ENCODE data around the gene FRRS1.

Gene FRRS1

DNA sequence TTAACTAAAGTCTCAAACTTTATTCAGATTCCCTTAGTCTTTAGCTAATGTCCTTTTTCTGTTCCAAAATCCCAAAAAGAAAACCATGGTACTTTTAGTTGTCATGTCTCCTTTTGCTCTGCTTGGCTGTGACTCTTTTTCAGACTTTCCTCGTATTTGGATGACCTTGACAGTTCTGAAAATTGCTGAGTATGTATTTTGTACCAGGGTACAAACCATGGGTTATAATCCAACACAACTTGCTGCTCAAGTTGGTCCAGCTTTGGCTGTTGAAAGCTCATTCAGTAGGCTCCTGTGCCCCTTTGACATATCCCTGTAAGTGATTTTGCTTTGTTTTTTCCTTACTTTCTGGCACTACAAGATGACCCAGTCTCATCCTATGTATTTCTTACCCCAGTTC is 68.9 kb downstream of the FRRS1 start:
- H3K9me3 ChIP-seq (ENCODE audit: control insufficient read depth, low read depth, low read length) = no peaks in the 10 kb centered on the region
- no peaks in the 10 kb centered on the region for H3K36me3 ChIP-seq (ENCODE audit: control insufficient read depth, low read depth, low read length)
- H3K4me3 ChIP-seq (ENCODE audit: low read length) = no peak overlapping the region
- H3K9ac ChIP-seq (ENCODE audit: low read length) = no peak overlapping the region
- no peaks in the 10 kb centered on the region for H3K4me1 ChIP-seq (ENCODE audit: control insufficient read depth, low read depth, low read length)
- no peaks in the 10 kb centered on the region for H3K27me3 ChIP-seq (ENCODE audit: control insufficient read depth, insufficient read depth, low read length)
- no peak overlapping the region for H3K27ac ChIP-seq (ENCODE audit: low read length)

DNA sequence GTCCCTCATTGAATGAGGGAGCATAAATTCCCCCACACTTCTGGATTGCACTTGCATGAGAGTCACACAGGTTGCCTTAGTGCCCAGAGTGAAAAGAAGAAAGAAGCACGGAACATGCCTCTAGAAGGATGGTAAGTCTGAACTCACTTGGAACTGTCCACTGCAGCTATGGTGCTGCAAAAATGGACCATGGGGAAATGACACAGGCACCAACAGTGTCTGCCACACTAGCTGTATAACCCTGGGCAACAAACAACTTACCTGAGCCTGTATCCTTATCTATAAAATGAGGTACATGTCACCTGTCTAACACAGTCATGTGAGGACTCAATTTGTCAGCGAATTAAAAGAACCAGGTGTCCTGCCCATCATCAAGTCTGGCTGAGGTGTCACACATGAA is 69.8 kb downstream of the FRRS1 start:
- no peak overlapping the region for H3K27ac ChIP-seq (ENCODE audit: low read length)
- H3K4me3 ChIP-seq (ENCODE audit: low read length) = no peak overlapping the region
- H3K9me3 ChIP-seq (ENCODE audit: control insufficient read depth, low read depth, low read length) = no peaks in the 10 kb centered on the region
- H3K4me1 ChIP-seq (ENCODE audit: control insufficient read depth, low read depth, low read length) = no peaks in the 10 kb centered on the region
- H3K36me3 ChIP-seq (ENCODE audit: control insufficient read depth, low read depth, low read length) = no peaks in the 10 kb centered on the region
- H3K27me3 ChIP-seq (ENCODE audit: control insufficient read depth, insufficient read depth, low read length) = no peaks in the 10 kb centered on the region
- no peak overlapping the region for H3K9ac ChIP-seq (ENCODE audit: low read length)

- Histone ChIP-seq H3K9ac (ENCODE audit: low read length) (no peak overlapping the region), H3K4me1 (ENCODE audit: control insufficient read depth, low read depth, low read length) (no peaks in the 10 kb centered on the region), H3K27me3 (ENCODE audit: control insufficient read depth, insufficient read depth, low read length) (no peaks in the 10 kb centered on the region), H3K4me3 (ENCODE audit: low read length) (no peak overlapping the region), H3K36me3 (ENCODE audit: control insufficient read depth, low read depth, low read length) (no peaks in the 10 kb centered on the region), H3K27ac (ENCODE audit: low read length) (no peak overlapping the region), H3K9me3 (ENCODE audit: control insufficient read depth, low read depth, low read length) (no peaks in the 10 kb centered on the region)
Observed at GRCh38 chr1:99691175-99691574, 75.3 kb downstream of the FRRS1 start.

DNA sequence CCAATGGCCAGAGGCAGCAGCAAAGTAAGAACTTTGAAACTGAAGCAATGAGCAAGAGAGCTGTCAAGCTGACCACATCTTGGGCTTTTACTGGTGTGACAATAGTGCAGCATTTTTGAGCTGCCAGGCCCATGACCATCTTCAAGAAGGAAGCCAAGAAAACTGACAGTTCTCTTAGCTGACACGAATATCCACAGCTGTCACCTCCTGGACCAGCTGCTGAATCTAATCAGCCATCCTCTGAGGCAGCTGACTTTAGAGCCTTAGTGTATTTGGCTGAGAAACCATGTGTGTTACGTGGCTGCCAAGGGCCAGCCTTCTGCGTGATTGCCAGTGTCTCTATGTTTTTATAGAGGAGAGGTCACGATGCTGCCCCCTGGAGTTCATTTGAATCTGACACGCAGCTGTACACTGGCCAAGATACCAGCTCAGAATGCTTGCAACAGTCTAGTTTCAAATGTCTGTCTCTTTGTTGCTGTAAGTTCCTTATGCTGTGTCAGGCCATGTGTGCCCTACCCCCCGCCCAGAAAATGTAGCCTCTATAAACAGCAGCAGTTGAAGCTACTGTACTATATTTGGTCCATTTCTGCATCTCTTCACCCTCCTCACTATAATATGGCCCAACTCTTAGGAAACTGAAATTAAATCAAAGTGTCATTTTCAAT is 80.8 kb downstream of the FRRS1 start:
- Histone ChIP-seq H3K9me3 (ENCODE audit: control insufficient read depth, low read depth, low read length) (no peaks in the 10 kb centered on the region), H3K36me3 (ENCODE audit: control insufficient read depth, low read depth, low read length) (no peaks in the 10 kb centered on the region), H3K4me3 (ENCODE audit: low read length) (no peak overlapping the region), H3K27me3 (ENCODE audit: control insufficient read depth, insufficient read depth, low read length) (no peaks in the 10 kb centered on the region), H3K4me1 (ENCODE audit: control insufficient read depth, low read depth, low read length) (no peaks in the 10 kb centered on the region), H3K9ac (ENCODE audit: low read length) (no peak overlapping the region), H3K27ac (ENCODE audit: low read length) (no peak overlapping the region)

- Histone ChIP-seq H3K4me3 (ENCODE audit: low read length) (no peak overlapping the region), H3K4me1 (ENCODE audit: control insufficient read depth, low read depth, low read length) (no peaks in the 10 kb centered on the region), H3K36me3 (ENCODE audit: control insufficient read depth, low read depth, low read length) (no peaks in the 10 kb centered on the region), H3K9ac (ENCODE audit: low read length) (no peak overlapping the region), H3K27ac (ENCODE audit: low read length) (no peak overlapping the region), H3K27me3 (ENCODE audit: control insufficient read depth, insufficient read depth, low read length) (no peaks in the 10 kb centered on the region), H3K9me3 (ENCODE audit: control insufficient read depth, low read depth, low read length) (no peaks in the 10 kb centered on the region)
Observed at GRCh38 chr1:99682291-99682751, 84.1 kb downstream of the FRRS1 start.

DNA sequence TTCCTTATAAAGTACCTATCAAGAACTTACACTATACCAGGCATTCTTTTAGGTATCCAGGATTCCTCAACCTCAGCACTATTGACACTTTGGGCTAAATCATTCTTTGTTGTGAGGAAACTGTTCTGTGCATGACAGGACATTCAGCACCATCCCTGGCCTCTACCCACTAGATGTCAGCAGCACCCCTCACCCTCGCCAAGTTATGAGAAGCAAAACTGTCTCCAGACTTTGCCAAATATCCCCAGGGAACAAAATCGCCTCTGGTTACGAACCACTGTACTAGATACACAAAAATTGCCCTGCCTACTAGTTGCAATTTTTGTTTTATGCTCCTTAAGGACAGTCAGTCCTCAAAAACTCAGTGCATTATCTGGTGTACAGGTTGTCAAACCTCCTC is 84.9 kb downstream of the FRRS1 start:
- Histone ChIP-seq H3K9ac (ENCODE audit: low read length) (no peak overlapping the region), H3K36me3 (ENCODE audit: control insufficient read depth, low read depth, low read length) (no peaks in the 10 kb centered on the region), H3K4me1 (ENCODE audit: control insufficient read depth, low read depth, low read length) (no peaks in the 10 kb centered on the region), H3K27ac (ENCODE audit: low read length) (no peak overlapping the region), H3K9me3 (ENCODE audit: control insufficient read depth, low read depth, low read length) (no peaks in the 10 kb centered on the region), H3K4me3 (ENCODE audit: low read length) (no peak overlapping the region), H3K27me3 (ENCODE audit: control insufficient read depth, insufficient read depth, low read length) (no peaks in the 10 kb centered on the region)

DNA sequence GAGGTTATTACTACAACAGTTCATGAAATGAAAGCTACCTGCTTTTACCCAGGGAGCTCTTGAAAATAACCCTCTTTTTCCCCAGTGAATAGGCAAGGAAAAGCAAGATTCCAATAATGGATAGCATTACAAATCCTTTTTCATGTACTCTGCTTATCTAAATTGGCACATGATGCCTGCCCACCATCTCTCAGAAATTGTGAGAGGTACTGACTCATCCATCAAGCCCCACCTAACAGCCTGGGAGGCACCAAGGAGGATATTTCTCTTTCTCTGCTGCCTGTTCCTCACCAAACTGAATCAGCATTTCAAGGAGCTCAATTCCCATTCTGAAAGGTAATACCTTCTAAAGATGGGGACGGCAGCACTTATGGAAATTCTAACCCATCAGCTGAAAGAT is 86.2 kb downstream of the FRRS1 start:
- H3K36me3 ChIP-seq (ENCODE audit: control insufficient read depth, low read depth, low read length) = no peaks in the 10 kb centered on the region
- no peak overlapping the region for H3K4me3 ChIP-seq (ENCODE audit: low read length)
- no peaks in the 10 kb centered on the region for H3K27me3 ChIP-seq (ENCODE audit: control insufficient read depth, insufficient read depth, low read length)
- H3K9ac ChIP-seq (ENCODE audit: low read length) = no peak overlapping the region
- no peak overlapping the region for H3K27ac ChIP-seq (ENCODE audit: low read length)
- H3K4me1 ChIP-seq (ENCODE audit: control insufficient read depth, low read depth, low read length) = no peaks in the 10 kb centered on the region
- no peaks in the 10 kb centered on the region for H3K9me3 ChIP-seq (ENCODE audit: control insufficient read depth, low read depth, low read length)

GRCh38 chr1:99677416-99677815 is 89.0 kb downstream of the FRRS1 start:
- H3K4me1 ChIP-seq (ENCODE audit: control insufficient read depth, low read depth, low read length) = no peaks in the 10 kb centered on the region
- H3K27me3 ChIP-seq (ENCODE audit: control insufficient read depth, insufficient read depth, low read length) = no peaks in the 10 kb centered on the region
- no peaks in the 10 kb centered on the region for H3K36me3 ChIP-seq (ENCODE audit: control insufficient read depth, low read depth, low read length)
- H3K4me3 ChIP-seq (ENCODE audit: low read length) = no peak overlapping the region
- H3K27ac ChIP-seq (ENCODE audit: low read length) = no peak overlapping the region
- H3K9me3 ChIP-seq (ENCODE audit: control insufficient read depth, low read depth, low read length) = no peaks in the 10 kb centered on the region
- no peak overlapping the region for H3K9ac ChIP-seq (ENCODE audit: low read length)

DNA sequence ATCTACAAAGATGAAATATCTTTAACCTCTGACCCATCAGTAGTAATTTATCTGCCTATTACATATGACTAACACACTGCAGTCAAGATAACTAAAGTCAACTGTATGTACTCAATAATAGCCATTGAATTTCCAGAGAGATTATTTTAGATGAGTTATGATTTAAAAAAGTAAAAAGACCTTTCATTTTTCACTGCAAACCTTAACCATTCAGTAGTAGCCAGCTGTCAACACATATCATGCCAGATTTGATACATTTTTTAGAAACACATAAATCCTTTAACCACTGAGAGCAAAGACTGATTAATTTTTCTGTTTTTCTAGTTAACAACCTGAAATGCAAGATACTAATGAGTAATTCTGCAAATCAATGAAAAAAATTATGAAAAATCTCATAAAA is 89.6 kb downstream of the FRRS1 start:
- no peak overlapping the region for H3K4me3 ChIP-seq (ENCODE audit: low read length)
- no peaks in the 10 kb centered on the region for H3K27me3 ChIP-seq (ENCODE audit: control insufficient read depth, insufficient read depth, low read length)
- H3K4me1 ChIP-seq (ENCODE audit: control insufficient read depth, low read depth, low read length) = no peaks in the 10 kb centered on the region
- H3K36me3 ChIP-seq (ENCODE audit: control insufficient read depth, low read depth, low read length) = no peaks in the 10 kb centered on the region
- H3K27ac ChIP-seq (ENCODE audit: low read length) = no peak overlapping the region
- H3K9me3 ChIP-seq (ENCODE audit: control insufficient read depth, low read depth, low read length) = no peaks in the 10 kb centered on the region
- no peak overlapping the region for H3K9ac ChIP-seq (ENCODE audit: low read length)

DNA sequence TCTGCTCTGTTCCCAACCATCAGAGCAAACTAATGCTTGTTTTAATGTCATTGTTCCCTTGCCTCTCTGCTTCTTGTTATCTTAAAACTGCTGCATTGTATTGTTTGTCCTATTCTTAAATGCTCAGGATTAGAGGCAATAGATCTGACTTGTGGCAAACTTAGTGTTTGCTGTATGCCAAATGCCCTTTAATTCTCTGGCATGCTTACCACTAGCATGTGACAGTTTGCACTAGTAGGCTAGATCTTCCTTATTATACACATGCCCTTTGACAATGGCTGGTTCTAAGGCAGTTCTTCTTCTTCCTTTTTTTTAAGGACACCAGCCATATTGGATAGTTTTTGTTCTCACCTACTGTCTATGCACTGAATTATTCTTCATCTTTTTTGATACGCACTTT is 90.4 kb downstream of the FRRS1 start:
- no peaks in the 10 kb centered on the region for H3K36me3 ChIP-seq (ENCODE audit: control insufficient read depth, low read depth, low read length)
- no peaks in the 10 kb centered on the region for H3K4me1 ChIP-seq (ENCODE audit: control insufficient read depth, low read depth, low read length)
- H3K27me3 ChIP-seq (ENCODE audit: control insufficient read depth, insufficient read depth, low read length) = no peaks in the 10 kb centered on the region

DNA sequence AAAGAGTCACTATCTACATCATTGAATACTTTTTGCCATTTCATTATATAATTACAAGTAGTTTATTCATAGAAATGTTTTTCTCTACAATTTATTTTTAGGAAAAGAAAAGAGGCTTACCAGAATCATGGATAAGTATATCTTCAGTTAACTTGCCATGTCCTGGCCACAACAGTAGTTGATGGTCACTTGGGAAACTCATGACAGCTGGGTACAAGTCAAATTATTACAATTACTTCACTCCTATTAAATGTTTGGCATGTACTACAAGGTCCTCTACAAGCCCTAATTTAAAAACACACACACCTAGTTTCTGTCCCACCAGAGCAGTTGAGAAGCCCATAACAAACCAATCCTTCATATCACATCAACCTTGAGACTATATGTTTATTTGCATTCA is 91.1 kb downstream of the FRRS1 start:
- Histone ChIP-seq H3K36me3 (ENCODE audit: control insufficient read depth, low read depth, low read length) (no peaks in the 10 kb centered on the region), H3K9me3 (ENCODE audit: control insufficient read depth, low read depth, low read length) (no peaks in the 10 kb centered on the region), H3K4me1 (ENCODE audit: control insufficient read depth, low read depth, low read length) (no peaks in the 10 kb centered on the region), H3K27me3 (ENCODE audit: control insufficient read depth, insufficient read depth, low read length) (no peaks in the 10 kb centered on the region), H3K4me3 (ENCODE audit: low read length) (no peak overlapping the region), H3K27ac (ENCODE audit: low read length) (no peak overlapping the region), H3K9ac (ENCODE audit: low read length) (no peak overlapping the region)

More for the DNA sequence above, 90.4 kb downstream of the FRRS1 start:
- Histone ChIP-seq H3K27ac (ENCODE audit: low read length) (no peak overlapping the region), H3K4me3 (ENCODE audit: low read length) (no peak overlapping the region), H3K9me3 (ENCODE audit: control insufficient read depth, low read depth, low read length) (no peaks in the 10 kb centered on the region), H3K9ac (ENCODE audit: low read length) (no peak overlapping the region)

Measured in iPS-18a (cell line).